ENCODE data around the gene PACRG. TPM values are rescaled to one million over a fixed set of nuclear protein-coding genes. Genes with fewer than 3 reads are reported as not detected.

PACRG gene
- total and polyA plus RNA-seq, 2 donors (not counting 3 experiments of a cell fraction or from before 2014, with no cell fraction given): 0.08 TPM; not detected in 1

- no peak overlapping the region for H3K9ac ChIP-seq (replicated peaks; ENCODE audit: extremely low read depth, insufficient read depth, low read length)
- no peak for TF ChIP-seq POLR2AphosphoS5 (IDR thresholded peaks at IDR 0.05; ENCODE audit: insufficient read depth, low read depth, low read length)
- TF ChIP-seq POLR2A (IDR thresholded peaks at IDR 0.05; ENCODE audit: low read depth, low read length): no peak
- TF ChIP-seq GATA2 (IDR thresholded peaks at IDR 0.05; ENCODE audit: insufficient read depth, insufficient read length, low read depth, low read length): no peak
- intact Hi-C loops (cut with micrococcal nuclease) (no loop called here), dilution Hi-C loops (cut with MboI; ENCODE audit: extremely low pct_ligation_motif_present, low sequenced_read_pairs) (no loop called here)
- no peak for FAIRE-seq
- ChIA-PET CTCF (interaction anchor here (4.8 kb wide), 1 partner anchor 13 kb away, joined by 26 read pairs; no protein-coding TSS in a partner anchor), POLR2A (no interaction called here)
- no peak overlapping the region for H2AFZ ChIP-seq (ENCODE audit: low read depth, low read length)
- no peak overlapping the region for H3K4me2 ChIP-seq (ENCODE audit: insufficient read depth, low read length)
- H3K9me1 ChIP-seq (replicated peaks; ENCODE audit: control insufficient read depth, extremely low read depth, insufficient read depth, low read length): no peaks in the 10 kb centered on the region
- no peaks in the 10 kb centered on the region for H3K36me3 ChIP-seq (ENCODE audit: control insufficient read depth in 2 of 2, extremely low read depth in 1 of 2, insufficient read depth in 2 of 2, low read length in 2 of 2)
- no peaks in the 10 kb centered on the region for H3K79me2 ChIP-seq (ENCODE audit: control insufficient read depth, insufficient read depth, low read length)
- no peaks in the 10 kb centered on the region for H3K27me3 ChIP-seq (ENCODE audit: control insufficient read depth in 2 of 2, insufficient read depth in 2 of 2, low read length in 2 of 2)
- H3K4me3 ChIP-seq (replicated peaks in 1 of 3; ENCODE audit: insufficient read depth in 1 of 3, low read depth in 1 of 3, low read length in 3 of 3): no peak overlapping the region
- peaks cover 10% of the 10 kb centered on the region for H3K4me1 ChIP-seq (ENCODE audit: control insufficient read depth, extremely low read depth, insufficient read depth, low read length)
- no TSS peak for BruUV-seq (replicated peaks)
- DNase-seq (ENCODE audit: low read depth, low spot score): no peak
- H4K20me1 ChIP-seq (replicated peaks; ENCODE audit: control insufficient read depth, extremely low read depth, insufficient read depth, low read length): no peaks in the 10 kb centered on the region
- H3K9me3 ChIP-seq (replicated peaks; ENCODE audit: control insufficient read depth, insufficient read depth, low read length): no peaks in the 10 kb centered on the region
- no peak overlapping the region for H3K27ac ChIP-seq (ENCODE audit: insufficient read depth, low read depth, low read length)
These were observed 567.0 kb downstream of the PACRG start for GRCh38 chr6:163294734-163295133.

GRCh38 chr6:163296835-163297519 is 569.2 kb downstream of the PACRG start:
- Histone ChIP-seq H3K27me3 (ENCODE audit: control insufficient read depth in 2 of 2, insufficient read depth in 2 of 2, low read length in 2 of 2) (no peaks in the 10 kb centered on the region), H3K4me3 (replicated peaks in 1 of 3; ENCODE audit: insufficient read depth in 1 of 3, low read depth in 1 of 3, low read length in 3 of 3) (no peak overlapping the region), H3K4me1 (ENCODE audit: control insufficient read depth, extremely low read depth, insufficient read depth, low read length) (peaks cover 1% of the 10 kb centered on the region), H3K4me2 (ENCODE audit: insufficient read depth, low read length) (no peak overlapping the region), H3K79me2 (ENCODE audit: control insufficient read depth, insufficient read depth, low read length) (no peaks in the 10 kb centered on the region), H3K9me3 (replicated peaks; ENCODE audit: control insufficient read depth, insufficient read depth, low read length) (no peaks in the 10 kb centered on the region), H3K9me1 (replicated peaks; ENCODE audit: control insufficient read depth, extremely low read depth, insufficient read depth, low read length) (no peaks in the 10 kb centered on the region), H4K20me1 (replicated peaks; ENCODE audit: control insufficient read depth, extremely low read depth, insufficient read depth, low read length) (no peaks in the 10 kb centered on the region), H3K36me3 (ENCODE audit: control insufficient read depth in 2 of 2, extremely low read depth in 1 of 2, insufficient read depth in 2 of 2, low read length in 2 of 2) (no peaks in the 10 kb centered on the region), H3K9ac (replicated peaks; ENCODE audit: extremely low read depth, insufficient read depth, low read length) (no peak overlapping the region), H3K27ac (ENCODE audit: insufficient read depth, low read depth, low read length) (no peak overlapping the region), H2AFZ (ENCODE audit: low read depth, low read length) (no peak overlapping the region)
- ChIA-PET POLR2A (no interaction called here), CTCF (interaction anchor here (1.1 to 4.8 kb wide), 3 partner anchors 11 to 15 kb away, joined by 3 to 26 read pairs (median 3); no protein-coding TSS in a partner anchor)
- dilution Hi-C loops (cut with MboI; ENCODE audit: extremely low pct_ligation_motif_present, low sequenced_read_pairs): no loop called here
- BruUV-seq (replicated peaks): no TSS peak
- FAIRE-seq: no peak
- no peak for DNase-seq (ENCODE audit: low read depth, low spot score)
- TF ChIP-seq FOS (IDR thresholded peaks at IDR 0.05; ENCODE audit: borderline replicate concordance, insufficient read depth, low read length) (no peak), JUN (IDR thresholded peaks at IDR 0.05; ENCODE audit: borderline replicate concordance, insufficient read depth, insufficient read length, low read depth) (no peak), GATA2 (IDR thresholded peaks at IDR 0.05; ENCODE audit: insufficient read depth, insufficient read length, low read depth, low read length) (no peak), MYC (IDR thresholded peaks at IDR 0.05; ENCODE audit: low read depth, low read length) (no peak), CTCF (IDR thresholded peaks at IDR 0.05; ENCODE audit: extremely low read depth in 1 of 2, insufficient read depth in 1 of 2, low read depth in 1 of 2, low read length in 2 of 2) (no peak), POLR2A (IDR thresholded peaks at IDR 0.05; ENCODE audit: low read depth, low read length) (no peak)
- TF ChIP-seq, protein P1, sequence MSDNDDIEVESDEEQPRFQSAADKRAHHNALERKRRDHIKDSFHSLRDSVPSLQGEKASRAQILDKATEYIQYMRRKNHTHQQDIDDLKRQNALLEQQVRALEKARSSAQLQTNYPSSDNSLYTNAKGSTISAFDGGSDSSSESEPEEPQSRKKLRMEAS (IDR thresholded peaks at IDR 0.05; ENCODE audit: insufficient read depth, insufficient read length): no peak
- intact Hi-C loops (cut with micrococcal nuclease): no loop called here
